HL-60 (cell line): ENCODE data around the gene DENND1A.

Experiments used
- CTCF ChIP-seq: IDR thresholded peaks from one replicate; pipeline ENCODE4 v1.5.1; 2011; ENCODE audit warnings: low read length, control low read depth, inconsistent platforms; ENCODE audit not compliant: insufficient read depth
- POLR2AphosphoS5 ChIP-seq: IDR thresholded peaks from 2 replicates; pipeline ENCODE4 v1.6.1; 2012; ENCODE audit warnings: low read depth
- REST ChIP-seq: IDR thresholded peaks from 2 replicates; pipeline ENCODE4 v1.6.1; 2012; ENCODE audit warnings: low read depth; ENCODE audit not compliant: insufficient replicate concordance

GRCh38 chr9:123590499-123590898 is 339.4 kb downstream of the DENND1A start:
- TF ChIP-seq CTCF, result no peak
- TF ChIP-seq REST, result no peak
- no peak for TF ChIP-seq POLR2AphosphoS5
